Right kidney (tissue), 1 donor: Measurements from ENCODE around the gene NTRK2.
"Not testable (repeated sequence)": the region's sequence is repeated elsewhere in the genome, so short reads cannot be mapped to it uniquely, and the experiment has no call there.

Source experiments
- DNase-seq: peaks from one replicate; pipeline ENCODE4 v3.0.0-alpha.2; 2016

The NTRK2 gene

DNA sequence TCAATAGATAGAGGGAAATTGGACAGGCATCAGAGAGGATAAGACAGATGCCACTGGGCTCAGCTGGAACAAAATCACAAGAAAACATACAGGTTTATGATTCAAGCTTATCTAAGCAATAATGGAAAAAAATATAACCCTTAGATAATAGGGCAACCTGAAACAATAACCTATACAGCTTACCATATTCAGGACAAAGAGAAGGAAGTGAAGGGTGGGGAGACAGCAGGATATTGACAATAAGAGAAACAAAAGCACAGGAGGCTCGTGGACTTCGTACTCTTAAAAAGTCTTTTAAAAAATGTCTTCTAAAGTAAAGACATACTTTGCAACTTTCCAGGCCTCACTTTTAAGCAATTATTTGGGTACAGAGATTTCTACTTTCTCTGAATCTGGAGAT, 225.3 kb downstream of the NTRK2 start:
- no peak for DNase-seq

DNA sequence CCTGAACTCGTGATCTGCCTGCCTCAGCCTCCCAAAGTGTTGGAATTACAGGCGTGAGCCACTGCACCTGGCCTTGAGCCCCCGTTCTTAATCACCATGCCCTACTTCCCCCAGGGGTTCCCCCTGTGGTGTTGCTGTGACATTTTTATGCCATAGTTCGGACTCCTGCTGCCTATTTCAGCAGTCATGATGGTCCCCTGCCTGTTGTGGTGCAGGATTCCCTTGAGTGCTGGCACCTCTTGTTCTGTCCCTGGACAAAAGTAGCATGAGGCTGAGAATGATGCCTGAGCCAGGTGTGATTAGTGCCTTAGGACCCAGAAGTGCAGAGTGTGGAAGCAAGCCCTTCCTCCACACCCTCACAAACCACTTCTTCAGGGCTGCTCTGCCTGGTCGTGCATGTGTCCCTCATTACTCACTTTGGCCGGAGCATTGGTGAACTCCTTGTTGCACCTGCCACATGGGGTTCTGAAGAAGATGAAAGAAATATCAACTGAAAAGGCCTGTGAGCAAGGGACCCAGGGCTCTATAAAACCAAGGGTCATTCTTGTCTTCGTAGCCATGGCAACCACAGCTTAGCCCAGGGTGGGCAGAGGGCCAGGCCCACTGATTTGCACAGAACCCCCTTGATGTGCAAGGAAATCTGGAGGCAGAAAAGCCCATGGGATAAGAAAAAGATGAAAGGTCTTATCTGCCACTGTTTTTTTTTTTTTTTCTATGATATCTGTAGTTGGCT, 228.0 kb downstream of the NTRK2 start:
- no peak for DNase-seq

DNA sequence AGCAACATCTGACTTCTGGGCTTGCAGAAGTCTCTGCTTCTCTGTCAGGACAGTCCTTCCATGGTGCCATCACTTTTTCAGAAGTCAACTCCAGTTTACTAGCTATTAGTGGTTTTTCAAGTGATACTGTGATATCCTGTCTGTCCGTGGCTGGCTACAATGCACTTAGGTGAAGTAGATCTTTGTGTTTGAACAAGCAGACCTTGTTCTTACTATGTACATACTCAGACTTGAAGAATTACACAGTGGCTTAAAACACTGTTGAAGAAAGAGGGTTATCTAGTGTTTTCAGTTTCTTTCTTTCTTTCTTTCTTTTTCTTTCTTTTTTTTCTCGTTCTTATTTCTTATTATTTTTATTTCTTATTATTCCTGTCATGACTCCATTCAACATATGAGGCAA, 228.7 kb downstream of the NTRK2 start:
- no peak for DNase-seq

DNA sequence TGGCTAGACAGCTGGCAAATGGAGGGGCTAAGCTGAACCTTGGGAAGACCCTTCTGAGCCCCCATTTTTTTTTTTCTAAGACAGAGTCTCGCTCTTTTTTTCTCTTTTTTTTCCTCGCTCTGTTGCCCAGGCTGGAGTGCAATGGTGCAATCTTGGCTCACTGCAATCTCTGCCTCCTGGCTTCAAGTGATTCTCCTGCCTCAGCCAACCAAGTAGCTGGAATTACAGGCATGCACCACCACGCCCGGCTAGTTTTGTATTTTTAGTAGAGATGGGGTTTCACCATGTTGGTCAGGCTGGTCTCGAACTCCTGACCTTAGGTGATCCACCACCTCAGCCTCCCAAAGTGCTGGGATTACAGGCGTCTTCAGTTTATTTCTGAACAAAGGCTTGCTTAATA, 229.1 kb downstream of the NTRK2 start:
- DNase-seq = not testable (repeated sequence)

DNA sequence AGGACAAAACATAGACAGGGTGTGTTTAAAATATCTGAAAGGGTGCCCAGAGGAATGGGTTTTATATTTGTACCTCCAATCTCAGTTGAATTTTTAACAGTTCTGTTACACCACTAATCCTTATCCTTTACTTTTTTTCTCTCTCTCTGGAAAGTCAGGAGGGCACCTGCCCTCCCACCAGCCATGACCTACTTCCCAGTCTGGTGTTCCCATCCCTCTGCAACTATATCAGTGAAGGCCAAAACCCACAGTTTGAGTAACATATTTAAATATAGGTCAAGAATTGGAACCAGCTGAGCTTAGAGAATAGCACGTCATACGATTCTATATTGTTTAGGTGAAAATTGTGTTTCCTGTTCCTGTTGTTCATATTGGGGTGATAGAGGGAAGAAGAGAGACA, 229.8 kb downstream of the NTRK2 start:
- no peak for DNase-seq

DNA sequence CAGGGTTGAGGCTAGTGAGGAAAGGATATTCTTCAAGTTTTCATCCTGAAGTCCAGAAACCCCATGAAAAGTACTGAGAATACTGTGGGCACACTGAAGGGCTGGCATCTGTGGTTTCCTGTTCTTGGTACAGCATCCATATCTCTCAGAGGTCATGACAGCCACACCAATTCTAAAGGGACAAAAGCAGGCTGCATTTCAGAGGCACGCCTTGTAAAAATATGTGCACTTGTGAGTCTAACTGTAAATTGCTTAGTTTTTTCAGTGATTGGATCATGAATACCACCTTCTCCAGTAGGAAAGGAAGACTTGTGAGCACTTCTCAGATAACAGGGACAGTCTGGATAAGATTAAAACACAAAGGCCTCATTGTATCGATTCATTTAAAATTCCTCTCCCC, 230.9 kb downstream of the NTRK2 start:
- DNase-seq = no peak

DNA sequence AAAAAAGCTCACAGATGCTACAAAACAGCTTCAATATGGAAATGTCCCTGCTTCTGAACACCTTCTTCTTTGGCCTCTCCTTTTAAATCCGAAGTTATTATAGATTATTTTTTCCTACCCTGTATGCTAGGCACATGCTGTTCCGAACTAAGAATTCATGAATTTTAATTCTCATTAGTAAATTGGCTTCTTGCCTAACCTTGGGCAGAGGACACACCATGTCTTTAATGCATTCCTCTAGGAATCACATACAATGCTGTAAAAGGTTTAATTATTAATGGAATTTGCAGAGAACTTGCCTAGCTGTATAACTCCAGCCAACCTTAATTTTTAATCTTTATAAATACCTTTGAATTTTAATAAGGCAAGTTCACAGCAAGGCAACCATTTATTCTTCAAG, 234.4 kb downstream of the NTRK2 start:
- no peak for DNase-seq

DNA sequence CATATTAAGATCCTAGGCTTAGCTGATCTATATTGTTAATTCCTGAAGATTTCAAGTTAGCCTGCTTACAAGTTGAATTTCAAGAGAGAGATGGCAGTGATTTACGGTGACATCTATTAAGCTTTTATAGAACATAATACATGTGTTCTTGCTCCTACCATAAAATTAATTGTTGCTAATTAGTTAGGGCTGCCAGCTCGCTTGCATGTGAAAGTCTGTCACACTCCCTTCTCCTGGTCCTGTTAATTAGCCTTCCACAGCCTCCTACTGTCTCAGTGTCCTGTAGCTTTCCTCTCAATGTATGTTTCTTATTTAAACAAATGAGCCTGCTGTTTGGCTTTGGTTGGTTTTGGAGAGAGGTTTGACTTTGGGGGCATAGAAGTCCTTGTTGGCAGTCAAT, 247.2 kb downstream of the NTRK2 start:
- DNase-seq = no peak

DNA sequence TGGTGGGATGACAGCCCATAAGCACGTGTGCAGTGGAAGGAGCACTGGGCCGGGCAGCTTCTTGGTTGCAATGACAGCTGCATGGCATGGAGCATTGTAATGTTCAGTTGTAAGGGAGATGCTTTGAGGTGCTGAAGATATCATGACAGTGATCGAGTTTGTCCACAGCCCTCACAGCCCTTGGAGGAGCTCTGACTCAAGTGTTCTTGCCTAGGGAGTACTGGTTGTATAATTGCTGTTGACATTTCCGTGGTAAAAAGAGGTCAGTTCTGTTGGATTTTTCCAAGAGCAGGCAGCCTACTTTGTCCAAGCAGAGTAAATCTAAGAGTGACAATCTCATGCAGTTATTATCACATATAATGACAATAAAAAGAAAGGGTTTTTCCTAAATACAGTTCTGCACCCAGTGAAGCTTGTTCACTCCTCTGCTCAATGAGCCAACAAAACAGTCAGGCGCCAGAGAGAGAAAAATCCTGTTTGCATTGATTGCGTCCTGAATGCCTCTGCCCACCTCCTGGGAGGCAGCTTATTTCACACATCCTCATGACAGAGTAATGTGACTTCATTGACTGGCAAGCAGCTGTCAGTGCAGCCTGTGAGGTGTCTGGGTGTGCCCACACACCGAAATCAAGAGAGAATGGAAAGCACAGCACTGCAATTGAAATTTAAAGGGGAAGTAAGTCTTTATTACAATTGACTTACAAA, 248.0 kb downstream of the NTRK2 start:
- DNase-seq = no peak

DNA sequence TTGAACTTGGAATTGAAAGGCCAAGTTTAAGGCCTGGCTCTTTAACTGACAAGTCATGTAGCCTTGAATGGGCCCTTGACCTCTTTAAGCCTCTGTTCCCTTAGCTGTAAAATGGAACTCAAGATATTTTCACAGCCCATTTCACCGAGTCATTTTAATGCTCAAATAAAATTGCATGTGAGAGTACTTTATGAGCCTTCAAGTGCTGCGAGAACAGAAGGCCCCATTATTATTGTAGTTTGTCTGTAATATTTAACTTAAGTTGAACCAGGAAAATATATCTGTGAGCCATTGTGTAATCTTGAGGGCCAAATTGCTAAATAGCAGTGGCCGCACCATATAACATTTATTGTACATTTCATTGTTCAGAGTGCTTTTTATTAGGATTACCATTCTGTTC, 249.9 kb downstream of the NTRK2 start:
- no peak for DNase-seq

DNA sequence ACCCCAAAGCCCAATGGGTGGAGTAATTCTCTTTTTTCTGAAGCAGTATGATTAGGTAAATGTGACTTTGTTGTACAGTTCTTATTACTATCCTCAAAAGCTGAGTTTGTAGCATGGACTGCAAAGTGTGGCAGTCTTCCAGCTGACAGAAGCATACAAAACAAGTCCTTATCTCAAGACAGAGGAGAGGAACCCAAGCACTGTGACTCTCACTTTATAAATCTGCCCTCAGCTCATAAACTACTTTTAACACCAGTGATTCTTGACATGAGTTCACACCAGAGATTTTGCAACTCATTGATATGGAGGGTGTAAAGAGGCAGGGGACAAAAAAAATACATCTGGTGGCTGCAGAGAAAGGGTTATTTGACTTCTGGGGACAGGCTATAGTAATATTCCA, 251.6 kb downstream of the NTRK2 start:
- DNase-seq = no peak

DNA sequence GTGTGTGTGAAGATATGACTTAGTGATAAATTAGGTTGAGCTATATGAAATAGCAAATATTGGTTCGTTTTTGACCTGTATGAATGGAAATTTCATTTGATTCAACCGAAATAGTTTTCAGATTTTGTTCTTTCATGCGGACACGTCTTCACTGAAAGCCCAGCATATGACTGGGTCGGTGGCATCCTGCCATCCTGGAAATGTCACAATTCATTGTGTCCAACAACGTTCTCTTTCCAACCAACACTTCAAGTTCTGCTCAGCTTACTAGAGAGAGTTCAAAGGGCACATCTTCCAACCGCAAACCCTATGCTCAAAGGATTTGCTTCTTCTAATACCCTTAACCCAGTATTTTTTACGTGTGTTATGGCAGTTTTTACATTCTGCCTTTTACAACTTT, 252.5 kb downstream of the NTRK2 start:
- DNase-seq = no peak

DNA sequence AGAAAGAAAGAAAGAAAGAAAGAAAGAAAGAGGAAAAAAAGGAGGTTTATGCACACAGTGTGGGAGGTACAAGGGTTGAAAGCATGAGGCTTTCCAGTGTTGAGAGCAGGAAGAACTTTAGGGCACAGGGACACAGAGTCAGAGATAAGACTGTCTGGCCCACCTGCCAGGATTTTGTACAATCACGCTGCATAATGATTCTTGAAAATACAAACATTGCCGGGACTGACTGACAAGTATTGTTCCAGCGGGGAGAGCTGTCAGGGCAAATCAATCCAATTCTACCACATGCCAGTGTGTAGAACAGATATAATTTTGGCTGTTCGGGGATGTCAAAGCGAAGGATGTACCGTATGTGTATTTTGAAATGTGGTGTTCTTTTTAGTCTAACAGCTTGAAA, 254.7 kb downstream of the NTRK2 start:
- DNase-seq = no peak

DNA sequence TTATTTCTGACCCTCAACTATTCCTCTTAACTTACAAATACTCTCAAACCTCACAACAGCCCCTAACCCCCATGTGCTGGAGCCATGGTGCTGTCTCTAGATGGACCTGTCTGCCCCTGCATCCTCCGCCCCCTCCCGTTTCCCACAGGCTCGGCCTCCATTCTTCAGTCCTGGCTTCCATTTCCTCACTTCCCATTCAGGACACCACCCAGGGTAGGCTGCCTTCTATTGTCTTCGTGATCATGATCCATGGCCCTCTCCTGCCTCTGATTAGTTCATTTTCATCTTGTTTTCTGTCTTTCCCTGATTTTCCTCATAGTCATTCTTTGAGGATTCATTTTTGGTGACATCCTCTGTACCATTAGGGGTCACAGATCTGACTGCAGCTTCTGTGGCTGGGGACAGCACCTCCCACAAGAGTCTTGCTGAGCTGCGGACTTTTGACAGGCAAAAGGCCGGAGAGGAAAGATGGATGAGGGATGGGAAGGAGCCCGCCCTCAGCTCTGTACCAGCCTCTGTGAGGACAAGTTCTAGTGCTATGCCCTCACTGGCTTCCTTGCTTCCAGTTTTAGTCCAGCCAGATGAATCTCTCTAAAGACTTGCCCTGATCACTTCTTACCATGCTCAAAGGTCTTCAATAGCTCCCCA, 255.8 kb downstream of the NTRK2 start:
- DNase-seq = no peak

DNA sequence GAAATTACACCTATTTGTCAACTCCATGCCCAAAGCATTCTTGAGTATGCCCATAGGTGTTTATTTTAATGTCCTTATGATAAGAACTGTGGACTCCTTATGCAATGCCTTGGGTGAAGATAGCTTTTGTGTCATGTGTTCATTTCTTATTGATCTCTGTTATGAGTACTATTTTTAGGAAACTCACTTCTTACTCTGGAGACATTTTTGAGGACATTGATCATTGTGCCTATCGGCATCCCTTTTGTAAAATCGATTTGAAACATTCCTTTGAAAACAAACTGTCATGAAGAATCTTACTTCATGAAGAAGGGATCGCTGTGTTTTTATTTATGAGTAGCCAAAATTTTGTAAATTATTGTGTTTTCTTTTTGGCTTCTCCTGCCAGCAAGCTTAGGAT, 257.3 kb downstream of the NTRK2 start:
- no peak for DNase-seq

DNA sequence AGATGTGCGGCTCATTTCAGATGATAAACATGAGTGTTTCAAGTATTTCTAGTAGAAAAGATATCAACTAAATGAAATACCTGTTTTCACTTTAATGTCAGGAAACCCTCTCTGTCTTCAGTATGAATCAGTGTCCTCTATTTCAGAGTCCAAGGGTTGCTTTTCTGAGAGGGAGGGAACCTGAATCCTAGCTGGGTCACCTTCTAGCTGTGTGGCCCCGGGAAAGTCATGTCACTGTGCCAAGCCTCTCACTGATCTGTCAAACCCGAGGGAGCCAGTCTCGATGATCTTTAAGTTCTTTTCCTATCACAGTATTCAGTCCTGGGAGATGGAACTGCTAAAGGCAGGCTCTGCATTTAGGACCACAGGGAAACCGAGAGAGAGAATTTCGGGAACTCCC, 258.9 kb downstream of the NTRK2 start:
- no peak for DNase-seq

DNA sequence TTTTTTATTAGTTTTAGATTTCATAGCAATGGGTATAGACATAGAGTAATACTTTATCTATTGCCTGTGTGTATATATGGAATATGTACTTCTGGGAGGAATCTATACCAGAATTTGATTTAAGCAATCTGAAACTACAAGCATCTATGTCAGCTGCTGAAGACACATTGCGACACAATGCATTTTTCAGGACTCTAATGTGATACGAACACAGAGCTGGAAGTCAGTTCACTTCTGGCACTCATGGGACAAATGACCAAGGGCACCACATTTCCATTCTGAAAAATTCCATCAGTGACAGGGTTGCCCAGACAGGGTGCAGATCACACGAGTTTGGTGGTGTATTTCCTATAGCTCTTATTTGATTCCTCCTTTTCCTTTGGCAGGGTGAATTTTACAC, 259.5 kb downstream of the NTRK2 start:
- no peak for DNase-seq

DNA sequence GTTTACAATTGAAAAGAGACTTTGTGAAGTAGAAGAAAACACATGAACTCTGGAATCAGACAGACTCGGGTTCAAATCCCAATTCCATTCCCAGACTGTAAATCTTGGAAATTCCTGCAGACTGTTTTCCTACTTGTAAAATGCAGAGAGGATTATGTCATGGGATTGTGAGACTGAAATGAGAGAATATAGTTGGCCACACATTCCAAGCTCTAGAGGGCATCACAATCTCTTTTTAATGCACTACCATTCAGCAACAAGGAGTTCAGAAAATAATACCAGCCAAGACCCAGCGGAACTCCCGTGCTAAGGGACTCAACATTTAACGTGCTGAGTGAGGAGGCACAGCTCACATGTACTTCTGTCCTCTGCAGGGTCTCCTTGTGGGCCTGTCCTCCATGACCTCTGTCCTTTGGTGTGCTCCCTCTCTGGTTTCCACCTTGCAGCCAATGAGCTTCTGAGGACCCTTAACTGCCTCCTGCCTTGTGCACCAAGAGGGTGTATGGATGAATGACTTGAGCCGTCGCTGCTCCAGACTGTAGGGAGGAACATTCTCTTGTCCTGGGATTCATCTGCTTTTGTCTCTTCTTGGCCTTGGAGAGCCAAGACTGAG, 263.5 kb downstream of the NTRK2 start:
- no peak for DNase-seq

DNA sequence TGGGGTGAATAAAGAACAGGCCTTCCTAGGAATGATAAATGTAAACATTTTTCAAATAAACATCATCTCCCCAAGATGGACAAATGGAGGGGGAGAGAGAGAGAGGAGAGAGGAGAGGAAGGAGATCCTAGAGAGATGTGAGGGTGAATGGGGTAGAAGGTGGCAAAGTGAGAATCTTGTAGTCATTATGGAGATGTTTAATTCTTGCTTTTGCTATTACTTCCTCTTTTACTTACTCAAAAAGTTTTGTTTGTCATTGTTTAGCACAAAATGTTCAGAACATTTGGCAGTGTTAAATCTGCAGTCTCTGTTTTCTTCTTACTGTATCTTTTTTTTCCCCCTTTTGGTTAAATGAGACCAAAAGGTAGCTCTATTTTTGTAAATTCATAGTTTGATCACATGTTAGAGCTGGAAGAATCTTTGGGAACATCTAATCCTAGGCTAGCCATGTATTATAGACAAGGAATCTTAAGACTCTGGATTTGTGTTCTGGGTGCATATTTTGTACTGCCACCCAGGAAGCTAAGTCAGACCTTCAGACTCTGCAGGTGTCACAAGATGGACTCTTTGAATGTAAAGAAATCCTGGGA, 266.1 kb downstream of the NTRK2 start:
- DNase-seq = no peak

DNA sequence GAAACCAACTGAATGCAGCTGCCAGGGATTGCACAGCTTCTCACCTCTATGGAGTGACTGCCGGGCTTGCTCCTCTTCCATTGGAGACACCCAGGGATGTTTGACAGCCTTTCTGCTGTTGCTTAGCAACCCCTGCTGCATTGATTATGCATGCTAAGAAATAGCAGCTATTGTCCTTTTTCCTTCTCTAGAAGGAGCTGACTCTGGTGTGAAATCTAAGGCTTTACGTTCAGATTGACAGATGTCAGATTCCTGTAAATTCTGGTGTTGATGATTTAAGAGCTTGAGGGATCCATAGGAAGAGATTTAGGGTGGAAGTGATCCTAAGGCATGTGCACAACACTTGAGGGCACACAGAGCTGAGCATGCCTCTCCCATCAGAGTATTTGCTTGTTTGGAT, 267.7 kb downstream of the NTRK2 start:
- DNase-seq = no peak

DNA sequence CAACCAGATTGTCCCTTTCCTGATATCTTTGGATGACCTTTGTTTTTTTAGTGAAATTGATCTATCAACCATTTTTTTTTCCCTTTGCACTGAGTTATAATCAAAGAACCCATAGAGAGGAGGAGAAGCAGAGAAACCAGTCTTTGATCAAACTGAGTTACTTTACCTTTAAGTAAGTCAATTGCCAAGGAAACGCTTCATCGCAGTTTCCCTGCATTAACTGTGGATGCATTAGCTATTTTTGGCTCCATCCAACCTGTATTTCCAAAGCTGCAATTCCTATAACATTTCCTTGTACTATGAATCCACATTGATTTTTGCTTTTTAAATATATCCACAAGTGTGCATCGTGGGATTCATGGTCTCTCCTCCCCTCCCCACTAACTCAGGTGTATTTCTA, 268.1 kb downstream of the NTRK2 start:
- DNase-seq = no peak

DNA sequence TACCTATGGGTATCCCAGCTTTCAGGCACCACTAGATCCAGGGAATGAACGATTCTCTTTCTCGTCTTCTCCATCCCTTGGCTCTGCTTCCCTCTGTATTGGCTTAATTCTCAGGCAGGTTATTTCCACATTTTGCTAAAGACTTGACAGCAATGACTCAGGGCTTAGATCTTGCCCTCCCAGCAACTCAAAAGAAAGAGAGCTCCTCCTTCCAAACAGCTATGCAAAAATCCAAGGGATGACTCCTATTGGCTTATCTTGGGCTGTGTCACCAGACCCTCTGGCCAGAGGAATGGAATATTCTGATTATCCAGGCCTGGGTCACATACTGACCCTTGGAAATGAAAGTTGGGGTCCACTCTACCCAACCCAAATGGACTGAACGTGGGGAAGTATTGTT, 270.2 kb downstream of the NTRK2 start:
- DNase-seq = no peak

DNA sequence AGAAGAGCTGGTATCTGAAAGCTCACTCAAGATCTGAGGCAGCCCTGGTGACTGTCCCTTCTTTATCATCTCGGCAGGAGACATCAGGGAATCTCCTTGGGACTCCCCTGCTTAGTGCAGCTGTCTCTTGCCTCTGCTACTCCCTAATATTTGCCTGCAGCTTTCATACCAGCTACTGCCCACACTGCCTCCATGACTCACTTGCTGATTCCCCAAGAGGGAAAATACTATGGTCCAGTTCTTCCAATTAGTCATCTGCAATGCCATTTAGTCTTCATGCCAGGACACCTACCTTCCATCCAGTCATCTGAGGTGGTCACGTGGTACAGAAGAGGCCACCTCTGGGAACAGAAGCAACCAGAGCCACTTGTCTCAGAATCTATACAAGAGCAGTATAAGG, 270.8 kb downstream of the NTRK2 start:
- DNase-seq = no peak
